ENCODE data around the gene COX6A1.
"Not testable (repeated sequence)": the region's sequence is repeated elsewhere in the genome, so short reads cannot be mapped to it uniquely, and the experiment has no call there.

The COX6A1 gene

DNA sequence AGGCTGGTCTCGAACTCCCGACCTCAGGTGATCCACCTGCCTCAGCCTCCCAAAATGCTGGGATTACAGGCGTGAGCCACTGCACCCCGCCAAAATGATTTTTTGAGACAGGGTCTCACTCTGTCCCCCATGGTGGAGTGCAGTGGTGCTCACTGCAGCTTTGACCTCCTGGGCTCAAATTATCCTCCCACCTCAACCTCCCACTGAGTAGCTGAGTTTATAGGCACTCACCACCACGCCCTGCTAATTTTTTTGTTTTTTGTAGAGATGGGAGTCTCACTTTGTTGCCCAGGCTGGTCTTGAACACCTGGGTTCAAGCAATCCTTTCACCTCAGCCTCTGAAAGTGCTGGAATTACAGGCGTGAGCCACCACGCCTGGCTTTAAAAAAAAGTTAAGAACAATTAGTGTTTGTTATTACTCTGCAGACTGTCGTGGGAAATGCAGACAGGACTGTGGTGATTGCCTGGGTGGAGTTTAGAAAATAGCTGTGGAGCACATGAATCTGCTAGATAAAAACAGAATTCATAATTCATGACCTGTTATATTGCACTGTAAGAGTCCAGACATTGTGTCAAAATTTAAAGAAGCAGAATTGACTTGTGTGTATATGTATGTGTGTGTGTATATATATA lies 9.2 kb upstream of the COX6A1 start:
- DNase-seq (ENCODE audit: low read depth in 2 of 2): no peak

DNA sequence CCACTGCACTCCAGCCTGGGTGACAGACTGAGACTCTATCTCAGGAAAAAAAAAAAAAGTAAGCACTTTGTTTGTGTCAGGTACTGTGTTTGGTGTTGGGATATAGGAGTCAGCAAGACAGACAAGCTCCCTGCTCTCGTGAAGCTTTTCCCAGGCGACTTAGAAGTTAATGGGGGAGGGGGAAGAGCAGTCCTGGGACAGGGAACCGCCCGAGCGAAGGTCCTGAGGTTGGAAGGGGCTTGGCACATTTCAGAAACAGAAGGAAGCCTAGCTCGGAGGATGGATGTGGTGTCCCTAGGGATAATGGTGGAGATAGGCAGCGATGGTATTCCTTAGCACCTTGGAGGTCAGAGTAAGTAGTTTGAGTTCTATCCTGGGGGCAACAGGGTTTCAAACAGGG lies 8.5 kb upstream of the COX6A1 start:
- no peak for DNase-seq (ENCODE audit: low read depth in 2 of 2)

DNA sequence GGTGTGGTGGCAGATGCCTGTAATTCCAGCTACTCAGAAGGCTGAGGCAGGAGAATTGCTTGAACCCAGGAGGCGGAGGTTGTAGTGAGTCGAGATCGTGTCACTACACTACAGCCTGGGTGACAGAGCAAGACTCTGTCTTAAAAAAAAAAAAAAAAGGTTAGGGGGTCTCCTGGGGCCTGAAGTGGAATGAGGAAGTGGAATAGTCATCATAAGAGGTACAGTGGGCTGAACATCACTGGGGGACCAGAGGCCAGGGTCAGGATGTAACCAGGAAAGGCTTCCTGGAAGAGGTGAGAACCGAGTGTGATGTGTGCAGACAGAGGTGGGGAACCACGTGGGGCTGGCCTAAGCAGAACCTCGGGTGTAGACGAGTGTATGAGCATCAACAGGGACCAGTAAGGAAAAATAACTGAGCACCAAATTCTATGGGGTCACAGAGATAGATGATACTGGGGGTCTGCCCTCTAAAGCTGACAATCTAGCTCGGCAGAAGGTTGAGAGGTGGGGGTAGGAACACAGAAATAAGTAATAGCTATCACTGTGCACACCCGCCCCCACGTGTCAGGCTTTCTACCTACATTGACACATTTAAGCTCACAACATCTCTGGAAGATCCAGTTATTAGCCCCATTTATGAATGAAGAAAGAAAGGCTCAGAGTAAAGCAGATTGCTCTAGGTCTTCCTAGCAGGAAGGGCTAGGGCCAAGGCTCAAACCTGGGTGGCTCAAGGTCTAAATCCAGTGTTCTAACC lies 5.0 kb upstream of the COX6A1 start:
- no peak for DNase-seq (ENCODE audit: low read depth in 2 of 2)

DNA sequence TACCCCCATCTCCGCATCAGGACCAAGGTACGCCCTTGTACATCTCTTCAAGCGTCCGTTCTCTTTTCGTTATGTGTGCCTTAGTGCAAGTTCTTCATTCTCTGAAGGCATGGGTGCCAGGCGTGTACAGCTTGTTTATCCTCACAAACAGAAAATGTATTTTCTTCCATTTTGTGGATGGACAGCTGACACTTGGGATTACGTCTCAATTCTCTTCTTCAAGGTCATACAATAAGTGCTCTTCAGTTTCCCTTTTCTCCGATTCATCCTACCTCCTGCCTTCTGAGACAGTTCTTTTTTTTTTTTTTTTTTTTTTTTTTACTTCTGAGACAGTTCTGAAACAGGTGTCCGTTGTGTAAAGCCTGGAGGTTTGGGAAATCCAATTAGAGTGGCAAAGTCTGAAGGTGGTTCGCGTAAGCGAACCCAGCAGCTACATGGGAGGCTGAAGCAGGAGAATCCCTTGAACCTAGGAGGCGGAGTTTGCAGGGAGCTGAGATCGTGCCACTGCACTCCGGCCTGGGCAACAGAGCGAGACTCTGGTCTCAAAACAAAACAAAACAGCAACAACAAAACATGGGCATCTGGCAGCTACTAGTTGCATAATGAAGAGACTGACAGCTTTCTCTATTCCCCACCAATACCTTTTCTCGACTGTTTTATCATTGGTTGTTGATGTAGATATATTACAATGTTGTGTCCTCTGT lies 734 bp downstream of the COX6A1 start:
- no peak for DNase-seq (ENCODE audit: low read depth in 2 of 2)

DNA sequence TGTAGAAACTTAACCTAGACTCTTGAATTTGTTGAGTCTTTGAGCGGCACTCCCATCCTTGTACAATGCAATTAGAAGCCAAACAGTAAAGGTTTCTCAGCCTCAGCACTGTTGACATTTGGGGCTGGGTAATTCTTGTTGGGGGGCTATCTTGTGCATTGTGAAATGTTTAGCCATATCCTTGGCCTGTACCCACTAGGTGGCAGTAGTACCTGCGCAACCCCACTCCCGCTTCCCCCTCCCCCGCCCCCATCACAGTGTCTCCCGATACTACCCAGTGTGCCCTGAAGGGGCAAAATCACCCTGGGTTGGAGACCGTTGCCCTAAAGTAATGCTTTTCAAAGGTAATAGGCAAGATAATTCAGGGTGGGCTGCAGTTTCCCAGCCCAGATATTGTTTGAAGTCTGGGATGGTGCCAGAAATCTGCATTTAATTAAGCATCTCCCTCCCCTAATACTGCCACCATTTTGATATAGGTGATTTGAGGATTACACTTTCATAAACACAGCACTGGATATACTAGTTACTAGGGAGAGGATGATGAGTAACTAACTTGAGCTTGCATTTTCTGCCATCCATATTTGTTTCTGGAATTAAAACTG lies 1.8 kb downstream of the COX6A1 start:
- DNase-seq (ENCODE audit: low read depth in 2 of 2): peak; percentile 45 to 51

DNA sequence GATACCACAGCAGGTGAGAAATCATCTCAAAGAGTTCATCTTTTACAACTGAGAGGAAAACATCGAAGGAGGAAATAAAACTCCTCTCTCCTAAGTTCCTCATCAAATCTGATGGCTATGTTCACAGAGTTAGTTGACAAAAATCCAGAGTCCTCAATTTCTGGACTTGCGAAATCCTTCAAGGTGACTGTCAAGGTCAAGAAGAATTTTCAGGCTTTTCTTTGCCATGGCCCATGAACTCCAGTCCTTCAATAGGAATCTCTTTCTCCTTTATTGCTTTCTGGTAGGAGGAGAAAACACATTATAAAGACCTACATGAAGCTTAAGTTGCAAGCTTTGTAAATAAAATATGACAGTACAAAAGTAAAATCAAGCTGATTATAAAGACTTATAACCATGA lies 6.8 kb downstream of the COX6A1 start:
- DNase-seq (ENCODE audit: low read depth in 2 of 2): no peak

DNA sequence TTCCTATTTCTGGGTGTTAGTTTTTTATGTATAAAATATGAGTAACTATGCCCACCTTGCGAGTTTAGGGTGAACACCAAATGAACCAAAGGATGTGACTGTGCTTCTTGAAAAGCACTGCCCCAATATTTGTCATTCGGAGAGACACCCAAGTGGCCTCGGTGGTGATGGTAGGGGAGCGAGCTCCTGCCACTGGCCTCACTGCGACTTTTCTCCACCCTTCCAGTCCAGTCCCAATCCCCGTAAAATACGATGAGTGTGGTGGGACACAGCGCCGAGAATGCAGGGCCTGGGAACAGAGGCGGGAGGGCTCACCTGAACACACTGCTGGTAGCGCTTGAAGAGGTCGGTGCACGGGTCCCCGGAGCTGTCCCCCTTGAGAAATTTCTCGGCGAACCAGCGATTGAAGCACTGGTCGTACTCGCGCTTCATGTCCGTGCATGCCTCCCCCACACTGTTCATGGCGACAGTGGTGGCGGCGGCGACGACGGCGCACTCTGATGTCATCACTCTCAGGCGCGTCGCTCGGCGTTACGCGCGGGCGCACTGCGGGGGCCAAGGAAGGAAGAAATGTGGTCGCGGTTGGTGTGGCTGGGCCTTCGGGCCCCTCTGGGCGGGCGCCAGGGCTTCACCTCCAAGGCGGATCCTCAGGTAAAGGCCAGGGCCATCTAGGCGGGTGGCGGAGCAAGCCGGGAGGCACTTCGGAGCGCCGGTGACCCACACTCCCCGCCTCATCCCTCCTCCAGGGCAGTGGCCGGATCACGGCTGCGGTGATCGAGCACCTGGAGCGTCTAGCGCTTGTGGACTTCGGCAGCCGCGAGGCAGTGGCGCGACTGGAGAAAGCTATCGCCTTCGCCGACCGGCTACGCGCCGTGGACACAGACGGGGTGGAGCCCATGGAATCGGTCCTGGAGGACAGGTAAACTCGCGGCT lies 8.3 kb downstream of the COX6A1 start, which contains the start of the genes GATC and TRIAP1:
GATC (plus strand) TSS at position 534 of the 933 bp plus-strand sequence; CDS start at position 571, 37 bp downstream.
TRIAP1 (minus strand) TSS at position 474 of the 933 bp plus-strand sequence; CDS start at position 462, 12 bp downstream.
- peak; percentile 80 to 82 for DNase-seq (ENCODE audit: low read depth in 2 of 2)

DNA sequence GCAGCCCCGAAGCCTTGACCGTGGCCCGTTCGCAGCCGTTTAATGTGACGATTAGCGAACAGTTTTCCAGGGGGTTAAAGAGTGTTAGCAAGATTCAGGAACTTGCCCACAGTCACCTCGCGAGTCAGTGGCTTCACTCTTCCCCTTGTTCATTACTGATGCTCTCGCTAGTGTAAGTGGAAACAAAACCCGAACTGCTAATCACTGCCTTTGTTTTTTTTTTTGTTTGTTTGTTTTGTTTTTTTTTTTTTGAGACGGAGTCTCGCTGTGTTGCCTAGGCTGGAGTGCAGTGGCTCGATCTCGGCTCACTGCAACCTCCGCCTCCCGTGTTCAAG lies 8.9 kb downstream of the COX6A1 start:
- DNase-seq (ENCODE audit: low read depth in 2 of 2): not testable (repeated sequence)

DNA sequence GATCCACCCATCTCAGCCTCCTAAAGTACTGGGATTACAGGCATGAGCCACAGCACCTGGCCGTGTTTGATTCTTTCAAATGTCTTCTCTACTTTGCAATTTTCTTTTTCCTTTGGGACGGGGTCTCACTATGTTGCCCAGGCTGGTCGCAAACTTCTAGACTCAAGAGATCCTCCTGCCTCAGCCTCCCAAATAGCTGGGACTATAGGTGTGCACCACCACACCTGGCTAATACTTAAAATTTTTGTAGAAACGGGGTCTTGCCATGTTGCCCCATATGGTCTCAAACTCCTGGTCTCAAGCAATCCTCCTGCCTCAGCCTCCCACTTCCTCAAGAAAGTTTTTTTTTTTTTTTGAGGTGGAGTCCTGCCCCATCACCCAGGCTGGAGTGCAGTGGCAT lies 10.1 kb downstream of the COX6A1 start:
- no peak for DNase-seq (ENCODE audit: low read depth in 2 of 2)

DNA sequence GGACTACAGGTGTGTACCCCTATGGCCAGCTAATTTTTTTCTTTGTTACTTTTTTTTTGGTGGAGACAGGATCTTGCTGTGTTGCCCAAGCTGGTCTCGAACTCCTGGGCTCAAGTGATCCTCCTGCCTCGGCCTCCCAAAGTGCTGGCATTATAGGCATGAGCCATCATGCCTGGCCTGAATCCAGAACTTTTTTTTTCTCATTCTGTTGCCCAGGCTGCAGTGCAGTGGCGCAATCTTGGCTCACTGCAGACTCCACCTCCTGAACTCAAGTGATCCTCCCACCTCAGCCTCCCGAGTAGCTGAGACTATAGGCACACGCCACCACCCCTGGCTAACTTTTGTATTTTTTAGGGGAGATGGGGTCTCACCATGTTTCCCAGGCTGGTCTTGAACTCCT lies 14.6 kb downstream of the COX6A1 start:
- DNase-seq (ENCODE audit: low read depth in 2 of 2): not testable (repeated sequence)

DNA sequence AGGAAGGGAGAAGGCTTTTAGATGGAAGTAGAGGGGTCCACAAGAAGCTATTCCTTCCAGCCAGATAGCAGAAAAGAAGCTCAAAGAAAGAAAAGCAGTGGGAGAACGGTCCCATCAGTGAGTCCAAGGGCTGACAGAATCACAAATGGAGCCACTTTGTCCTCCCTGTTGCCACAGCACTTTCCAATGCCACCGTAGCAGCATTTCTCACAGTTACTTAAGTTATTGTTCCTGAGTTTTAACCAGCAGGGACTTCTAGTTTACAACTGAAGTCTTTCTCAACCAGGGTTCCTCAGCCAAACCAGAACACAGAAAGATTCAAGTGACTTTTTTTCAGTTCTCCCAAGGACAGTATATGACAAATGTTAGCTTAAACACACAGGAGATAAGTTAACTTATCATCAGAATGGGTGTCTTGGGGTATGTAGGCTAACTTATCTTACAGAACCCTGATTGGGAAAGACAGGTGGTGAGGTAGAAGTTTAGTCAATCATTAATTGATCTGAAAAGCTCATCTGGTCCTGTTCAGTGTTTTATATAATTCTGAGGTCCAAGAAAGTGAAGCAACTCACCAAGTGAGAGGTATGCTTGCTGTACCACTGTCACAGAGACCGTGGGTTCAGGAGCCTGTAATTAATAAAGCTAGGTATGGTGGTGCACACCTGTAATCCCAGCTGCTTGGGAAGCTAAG lies 15.3 kb downstream of the COX6A1 start:
- no peak for DNase-seq (ENCODE audit: low read depth in 2 of 2)

DNA sequence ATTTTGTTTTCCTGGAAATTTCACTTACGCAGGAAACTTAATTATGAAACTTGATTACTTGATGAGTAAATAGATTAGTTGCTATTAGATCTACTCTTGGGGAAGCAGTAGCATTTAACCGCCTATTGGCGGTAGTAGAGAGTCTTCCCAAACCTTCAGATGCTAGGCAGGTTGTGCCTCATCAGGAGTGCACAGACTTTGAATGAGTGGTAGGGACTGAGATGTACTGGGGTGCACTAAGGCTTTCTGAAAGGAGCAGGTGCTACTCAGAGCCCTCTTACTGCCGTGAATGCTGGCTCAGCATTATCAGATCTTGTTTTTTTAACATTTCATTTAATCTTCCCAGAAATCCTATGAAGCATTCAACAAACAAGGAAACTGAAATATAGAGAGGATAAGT lies 16.1 kb downstream of the COX6A1 start:
- DNase-seq (ENCODE audit: low read depth in 2 of 2): no peak

DNA sequence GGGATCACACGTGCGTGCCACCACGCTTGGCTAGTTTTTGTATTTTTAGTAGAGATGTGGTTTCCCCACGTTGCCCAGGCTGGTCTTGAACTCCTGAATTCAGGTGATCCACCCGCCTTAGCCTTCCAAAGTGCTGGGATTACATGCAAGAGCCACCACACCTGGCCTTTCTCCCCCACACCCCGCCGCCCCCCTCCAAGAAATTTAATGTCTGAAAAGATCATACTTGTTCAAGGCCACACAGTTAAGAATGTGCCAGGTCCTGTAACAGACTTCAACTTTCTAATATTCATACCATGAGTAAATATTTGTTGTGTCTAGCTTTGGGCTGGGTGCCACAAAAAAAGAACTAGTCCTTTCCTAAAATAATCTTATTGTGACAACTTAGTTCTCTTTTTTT lies 17.4 kb downstream of the COX6A1 start:
- no peak for DNase-seq (ENCODE audit: low read depth in 2 of 2)

DNA sequence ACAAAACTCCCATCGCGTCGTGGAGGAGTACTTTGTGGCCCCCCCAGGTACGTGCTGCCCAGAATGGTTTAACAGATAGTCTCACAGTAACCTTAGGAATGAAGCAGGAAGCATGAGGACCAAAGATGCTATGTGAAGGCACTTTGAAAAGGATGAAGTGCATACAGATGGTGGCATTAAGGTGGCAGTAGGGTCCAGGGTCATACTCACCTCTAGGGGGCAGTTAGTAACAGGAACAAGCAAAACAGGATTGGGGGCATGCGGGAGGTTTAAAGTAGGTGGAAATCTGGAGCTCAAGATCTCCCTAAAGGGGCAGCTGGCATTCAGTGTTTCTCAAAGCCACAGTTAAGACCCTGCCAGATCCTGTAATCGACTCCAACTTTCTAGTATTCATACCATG lies 19.2 kb downstream of the COX6A1 start:
- DNase-seq (ENCODE audit: low read depth in 2 of 2): no peak

DNA sequence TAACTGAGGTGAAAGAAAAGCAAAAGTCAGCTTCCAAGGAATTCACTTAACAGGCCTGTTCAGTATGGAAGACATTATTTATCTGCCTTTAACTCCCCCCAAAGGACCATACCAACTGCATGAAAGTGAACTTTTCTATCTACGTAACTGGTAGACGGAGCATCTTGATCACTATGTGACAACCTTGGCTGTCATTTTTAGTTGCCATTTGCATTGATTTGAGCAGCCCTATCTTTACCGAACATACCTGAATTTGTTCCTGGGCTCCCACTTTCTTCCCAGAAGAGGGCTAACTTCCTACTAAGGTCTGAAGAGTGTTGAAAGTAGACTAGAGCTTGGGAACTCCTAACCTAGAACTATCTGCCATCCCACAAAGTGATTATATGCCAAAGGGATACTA lies 22.2 kb downstream of the COX6A1 start:
- DNase-seq (ENCODE audit: low read depth in 2 of 2): no peak

DNA sequence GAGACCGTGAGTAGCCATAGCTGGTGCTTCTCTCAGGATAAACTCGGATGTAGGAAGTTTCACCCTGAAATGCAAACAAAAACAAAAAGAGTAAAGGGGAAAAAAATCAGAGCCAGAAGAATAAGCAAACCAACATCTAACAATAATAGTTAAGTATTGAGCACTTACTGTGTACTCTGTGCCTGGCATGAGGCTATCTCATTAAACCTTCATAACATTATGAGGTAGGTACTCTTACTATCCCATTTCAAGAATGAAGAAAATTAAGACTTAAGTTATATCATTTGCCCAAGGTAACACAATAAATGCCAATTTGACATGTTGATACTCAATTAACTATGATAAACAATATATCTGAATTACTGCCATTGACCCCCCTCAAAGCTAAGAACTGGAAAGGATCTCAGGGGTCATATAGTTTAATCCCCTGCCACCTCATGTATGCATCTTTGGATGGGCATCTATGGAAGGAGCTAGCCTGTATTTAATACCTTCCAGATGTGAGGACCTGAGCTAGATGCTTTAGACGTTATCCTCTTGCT lies 24.3 kb downstream of the COX6A1 start:
- DNase-seq (ENCODE audit: low read depth in 2 of 2): no peak

DNA sequence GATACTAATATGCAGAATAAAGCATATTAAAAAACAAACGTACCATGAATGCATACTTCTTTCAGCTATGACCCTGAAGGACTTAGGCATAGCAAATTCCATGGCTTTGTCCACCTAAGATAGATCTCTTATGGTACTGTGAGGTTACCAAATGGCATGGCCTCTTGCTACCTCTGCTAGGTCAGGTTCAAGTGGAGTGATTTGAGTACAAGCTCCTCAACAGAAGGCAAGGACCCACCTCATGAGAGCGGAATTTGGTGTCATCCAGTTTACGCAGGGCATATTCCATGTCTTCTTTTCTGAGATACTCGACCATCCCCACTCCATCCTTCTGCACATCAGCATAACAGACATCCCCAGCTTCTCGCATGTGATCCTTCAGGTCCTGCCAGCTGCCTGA lies 25.8 kb downstream of the COX6A1 start:
- no peak for DNase-seq (ENCODE audit: low read depth in 2 of 2)

DNA sequence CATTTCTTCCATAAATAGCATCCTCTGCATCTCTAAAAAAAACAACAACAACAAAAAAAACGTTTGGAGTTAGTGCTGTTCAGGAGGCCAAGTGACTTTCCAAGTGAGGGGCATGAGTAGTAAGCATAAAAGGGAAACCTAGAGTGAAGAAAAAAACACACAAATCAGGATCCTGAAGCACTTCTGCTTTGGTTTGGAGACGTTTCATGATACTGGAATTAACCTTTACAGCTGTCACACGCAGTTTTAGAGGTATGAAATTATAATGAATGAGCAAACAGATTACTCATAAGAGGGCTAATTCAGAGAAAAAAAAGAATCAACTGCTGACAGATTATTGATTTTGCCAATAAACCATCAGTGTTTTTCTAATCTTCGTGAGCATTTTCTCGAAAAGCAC lies 27.8 kb downstream of the COX6A1 start:
- DNase-seq (ENCODE audit: low read depth in 2 of 2): no peak

DNA sequence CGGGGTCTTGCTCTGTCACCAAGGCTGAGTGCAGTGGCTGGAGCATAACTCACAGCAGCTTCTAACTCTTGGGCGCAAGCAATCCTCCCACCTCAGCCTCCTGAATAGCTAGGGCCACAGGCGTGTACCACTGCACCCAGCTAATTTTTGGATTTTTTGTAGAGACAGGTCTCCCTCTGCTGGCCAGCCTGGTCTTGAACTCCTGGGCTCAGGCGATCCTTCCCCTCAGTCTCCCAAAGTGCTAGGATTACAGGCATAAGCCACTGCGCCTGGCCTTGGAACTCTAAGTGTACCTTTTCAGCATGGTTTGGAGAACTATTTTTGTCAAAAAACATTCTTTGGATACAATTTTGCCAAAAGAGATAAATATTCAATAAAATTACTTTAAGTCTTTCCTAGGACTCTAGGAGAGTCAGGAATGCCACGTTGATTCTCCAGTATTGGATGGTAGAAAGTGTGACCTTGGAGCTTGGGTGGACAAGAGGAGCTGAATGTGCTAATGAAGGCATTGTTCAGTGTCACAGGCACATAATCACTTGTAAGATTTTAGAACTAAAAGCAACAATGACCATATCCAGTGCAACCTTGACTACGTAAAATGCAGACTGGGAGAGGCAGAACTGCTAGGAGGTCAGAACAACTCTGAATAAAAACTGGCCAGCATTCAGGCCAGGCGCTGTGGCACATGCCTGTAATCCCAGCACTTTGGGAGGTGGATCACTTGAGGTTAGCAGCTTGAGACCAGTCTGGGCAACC lies 28.8 kb downstream of the COX6A1 start:
- no peak for DNase-seq (ENCODE audit: low read depth in 2 of 2)

DNA sequence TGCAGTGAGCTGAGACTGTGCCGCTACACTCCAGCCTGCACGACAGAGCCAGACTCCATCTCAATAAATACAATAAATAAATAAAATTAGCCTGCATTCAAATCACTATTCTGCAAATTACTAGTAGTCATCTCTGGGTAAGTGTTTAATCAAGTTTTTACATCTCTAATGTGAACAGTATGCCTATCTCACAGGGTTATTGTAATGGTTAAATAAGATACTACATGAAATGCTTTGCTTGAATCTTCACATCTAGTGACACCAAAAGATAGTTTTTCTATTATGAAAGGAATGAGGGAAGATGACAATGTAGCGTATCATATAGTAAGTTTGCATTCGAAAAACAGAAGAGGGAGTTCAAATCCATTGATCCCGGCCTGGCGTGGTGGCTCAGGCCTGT lies 29.5 kb downstream of the COX6A1 start:
- no peak for DNase-seq (ENCODE audit: low read depth in 2 of 2)

All from stimulated activated CD8-positive, alpha-beta memory T cell treated with anti-CD3 and anti-CD28 coated beads, Interleukin-7, amount 100 ng/mL, for 1 hour (primary cell).